ENCODE data around the gene MTG1.

GRCh38 chr10:133422807-133423771, 29.1 kb downstream of the MTG1 start:
- no peak for TF ChIP-seq CTCF (IDR thresholded peaks at IDR 0.05)
- no peak for TF ChIP-seq POLR2A (IDR thresholded peaks at IDR 0.05)
